ENCODE data around the gene EPO. TPM values are rescaled to one million over a fixed set of nuclear protein-coding genes. Genes with fewer than 3 reads are reported as not detected.

Gene EPO
- total and polyA plus RNA-seq, 2 donors from 2014 or later = not detected

DNA sequence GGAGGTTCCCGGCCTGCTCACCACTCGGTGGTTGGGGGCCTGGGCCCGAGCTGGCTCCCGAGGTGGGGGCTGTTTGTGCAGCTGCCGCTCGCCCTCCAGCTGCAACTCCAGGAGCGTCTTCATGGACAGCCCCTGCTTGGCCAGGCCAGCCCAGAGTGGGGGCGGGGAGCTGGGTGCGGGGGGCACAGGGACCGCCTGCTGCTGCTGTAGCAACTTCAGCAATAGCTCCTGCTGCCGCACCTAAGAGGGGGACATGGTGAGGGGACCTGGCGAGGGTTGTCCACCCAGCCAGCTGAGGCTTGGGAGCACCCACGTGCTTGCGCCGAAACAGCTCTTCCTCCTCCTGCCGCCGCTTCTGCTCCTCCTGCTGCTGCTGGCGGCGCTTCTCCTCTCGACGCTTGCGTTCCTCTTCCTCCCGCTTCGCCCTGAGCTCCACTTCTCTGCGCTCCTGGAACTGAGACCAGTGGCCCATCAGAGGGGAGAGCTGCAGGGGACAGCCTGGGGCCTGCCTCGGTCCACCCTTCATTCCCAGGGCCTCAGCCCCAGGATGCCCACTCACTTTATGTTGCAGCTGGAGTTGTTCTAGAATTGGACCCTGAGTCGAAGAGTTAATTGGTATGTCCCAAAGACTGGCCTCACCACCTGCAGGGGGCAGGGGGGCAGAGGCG, 37.1 kb upstream of the EPO start:
- no peaks in the 10 kb centered on the region for H3K9me3 ChIP-seq (ENCODE audit: control insufficient read depth in 2 of 3, insufficient read depth in 1 of 3, low read length in 3 of 3)
- no peak for FAIRE-seq
- intact Hi-C loops (cut with DNase I) = loop anchor here (10.0 kb wide), 2 partner anchors 108 to 218 kb away; partner anchors contain the start of genes SAP25 and SPACDR

DNA sequence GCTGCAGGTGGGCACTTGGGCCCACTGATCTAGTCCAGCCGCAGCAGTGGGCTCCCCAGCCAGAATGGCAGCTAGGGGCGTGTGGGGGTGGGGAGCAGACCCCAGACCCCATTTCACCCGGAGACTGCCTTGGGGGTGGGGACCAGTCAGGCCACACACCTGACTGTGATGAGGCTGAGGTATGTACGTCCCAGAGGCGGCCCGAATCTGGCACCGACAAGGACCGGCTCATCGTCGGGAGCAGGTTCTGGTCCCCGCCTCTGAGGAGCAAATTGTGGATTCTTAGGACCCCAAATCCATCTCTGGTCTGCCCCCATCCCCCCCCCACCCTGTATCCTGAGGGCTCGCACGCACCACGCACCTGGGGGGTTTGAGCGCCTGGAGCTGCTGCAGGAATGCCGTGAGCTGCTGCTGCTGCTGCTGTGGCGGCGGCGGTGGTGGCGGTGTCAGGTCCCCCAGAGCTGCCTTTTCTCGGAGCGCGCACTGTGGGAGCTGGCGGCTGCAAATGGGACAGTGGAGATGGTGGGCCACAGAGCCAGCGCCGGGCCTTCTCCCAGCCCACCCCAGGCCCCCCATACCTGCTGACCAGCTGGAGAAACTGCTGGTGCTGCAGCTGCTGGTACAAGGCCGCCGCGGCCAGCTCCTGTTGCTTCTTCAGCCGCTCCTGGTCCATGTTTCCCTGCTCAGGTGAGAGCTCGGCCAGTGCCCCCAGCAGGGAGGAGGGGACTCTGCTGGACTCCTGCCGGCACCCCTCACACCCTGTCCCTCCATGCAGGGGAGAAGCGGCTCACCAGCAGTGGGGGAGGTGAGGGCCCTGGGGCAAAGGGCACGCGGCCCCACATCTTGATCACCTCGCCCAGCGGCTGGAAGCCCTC, 36.4 kb upstream of the EPO start:
- H3K4me3 ChIP-seq (ENCODE audit: low read length in 3 of 3) = no peak overlapping the region
- intact Hi-C loops (cut with DNase I) = loop anchor here (10.0 kb wide), 2 partner anchors 109 to 219 kb away; partner anchors contain the start of genes SAP25 and SPACDR
- TF ChIP-seq, protein P1, sequence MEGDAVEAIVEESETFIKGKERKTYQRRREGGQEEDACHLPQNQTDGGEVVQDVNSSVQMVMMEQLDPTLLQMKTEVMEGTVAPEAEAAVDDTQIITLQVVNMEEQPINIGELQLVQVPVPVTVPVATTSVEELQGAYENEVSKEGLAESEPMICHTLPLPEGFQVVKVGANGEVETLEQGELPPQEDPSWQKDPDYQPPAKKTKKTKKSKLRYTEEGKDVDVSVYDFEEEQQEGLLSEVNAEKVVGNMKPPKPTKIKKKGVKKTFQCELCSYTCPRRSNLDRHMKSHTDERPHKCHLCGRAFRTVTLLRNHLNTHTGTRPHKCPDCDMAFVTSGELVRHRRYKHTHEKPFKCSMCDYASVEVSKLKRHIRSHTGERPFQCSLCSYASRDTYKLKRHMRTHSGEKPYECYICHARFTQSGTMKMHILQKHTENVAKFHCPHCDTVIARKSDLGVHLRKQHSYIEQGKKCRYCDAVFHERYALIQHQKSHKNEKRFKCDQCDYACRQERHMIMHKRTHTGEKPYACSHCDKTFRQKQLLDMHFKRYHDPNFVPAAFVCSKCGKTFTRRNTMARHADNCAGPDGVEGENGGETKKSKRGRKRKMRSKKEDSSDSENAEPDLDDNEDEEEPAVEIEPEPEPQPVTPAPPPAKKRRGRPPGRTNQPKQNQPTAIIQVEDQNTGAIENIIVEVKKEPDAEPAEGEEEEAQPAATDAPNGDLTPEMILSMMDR (IDR thresholded peaks at IDR 0.05; ENCODE audit: borderline replicate concordance, extremely low read depth, insufficient read depth) = no peak
- H3K4me1 ChIP-seq (ENCODE audit: control insufficient read depth in 2 of 3, insufficient read depth in 2 of 3, low read depth in 1 of 3, low read length in 3 of 3) = no peaks in the 10 kb centered on the region
- H3K9ac ChIP-seq (ENCODE audit: low read length in 3 of 3) = no peak overlapping the region
- FAIRE-seq (no peak), DNase-seq (peak in 2 of 5 donors; percentile 45 to 75)
- H3K27me3 ChIP-seq (ENCODE audit: control insufficient read depth, insufficient read depth, low read length) = no peaks in the 10 kb centered on the region
- H3K9me3 ChIP-seq (ENCODE audit: control insufficient read depth in 2 of 3, insufficient read depth in 1 of 3, low read length in 3 of 3) = no peaks in the 10 kb centered on the region
- H3K27ac ChIP-seq (ENCODE audit: low read depth in 2 of 2, low read length in 2 of 2) = no peak overlapping the region
- peaks cover 2 to 26% (median 12%) of the 10 kb centered on the region in 3 donors for H3K36me3 ChIP-seq (ENCODE audit: control insufficient read depth in 2 of 3, insufficient read depth in 3 of 3, low read length in 3 of 3)

More for the DNA sequence above, 37.1 kb upstream of the EPO start:
- peak in 2 of 5 donors; percentile 41 to 78 for DNase-seq
- Histone ChIP-seq H3K27me3 (ENCODE audit: control insufficient read depth, insufficient read depth, low read length) (no peaks in the 10 kb centered on the region), H3K27ac (ENCODE audit: low read depth in 2 of 2, low read length in 2 of 2) (no peak overlapping the region), H3K36me3 (ENCODE audit: control insufficient read depth in 2 of 3, insufficient read depth in 3 of 3, low read length in 3 of 3) (peaks cover 2 to 26% (median 16%) of the 10 kb centered on the region in 3 donors), H3K4me1 (ENCODE audit: control insufficient read depth in 2 of 3, insufficient read depth in 2 of 3, low read depth in 1 of 3, low read length in 3 of 3) (no peaks in the 10 kb centered on the region), H3K4me3 (ENCODE audit: low read length in 3 of 3) (no peak overlapping the region), H3K9ac (ENCODE audit: low read length in 3 of 3) (no peak overlapping the region)
- TF ChIP-seq, protein P1 (IDR thresholded peaks at IDR 0.05; ENCODE audit: borderline replicate concordance, extremely low read depth, insufficient read depth) = no peak

DNA sequence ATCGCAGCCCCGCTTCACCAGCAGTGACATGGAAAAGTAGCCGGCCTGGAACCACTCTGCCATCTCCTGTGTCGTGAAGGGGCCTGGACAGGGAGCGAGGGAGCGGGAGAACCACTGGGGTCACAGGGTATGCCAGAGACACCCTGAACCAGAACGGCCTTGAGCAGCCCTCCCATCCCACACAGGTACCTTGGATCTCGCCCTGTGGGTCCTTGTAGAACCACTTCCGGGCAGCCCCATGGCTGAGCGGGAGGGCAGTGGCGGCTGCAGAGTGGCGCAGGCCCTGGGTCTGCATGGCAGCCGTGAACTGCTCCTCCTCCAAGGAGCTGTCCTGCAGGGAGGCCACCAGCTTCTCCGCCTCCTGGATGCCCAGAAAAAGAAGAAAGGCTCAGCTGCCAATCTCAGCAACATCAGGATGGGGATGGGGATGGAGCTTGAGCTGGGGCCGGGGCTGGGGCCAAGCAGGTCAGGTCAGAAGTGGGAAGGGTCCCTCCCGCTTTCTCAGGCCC, 35.7 kb upstream of the EPO start:
- intact Hi-C loops (cut with DNase I) = loop anchor here (10.0 kb wide), 2 partner anchors 110 to 220 kb away; partner anchors contain the start of genes SAP25 and SPACDR
- TF ChIP-seq, protein P1 (IDR thresholded peaks at IDR 0.05; ENCODE audit: borderline replicate concordance, extremely low read depth, insufficient read depth) = no peak
- no peaks in the 10 kb centered on the region for H3K27me3 ChIP-seq (ENCODE audit: control insufficient read depth, insufficient read depth, low read length)
- H3K9ac ChIP-seq (ENCODE audit: low read length in 3 of 3) = no peak overlapping the region
- no peaks in the 10 kb centered on the region for H3K9me3 ChIP-seq (ENCODE audit: control insufficient read depth in 2 of 3, insufficient read depth in 1 of 3, low read length in 3 of 3)
- H3K36me3 ChIP-seq (ENCODE audit: control insufficient read depth in 2 of 3, insufficient read depth in 3 of 3, low read length in 3 of 3) = peaks cover 2 to 26% (median 12%) of the 10 kb centered on the region in 3 donors
- no peak for FAIRE-seq
- H3K4me1 ChIP-seq (ENCODE audit: control insufficient read depth in 2 of 3, insufficient read depth in 2 of 3, low read depth in 1 of 3, low read length in 3 of 3) = peaks cover 0 to 3% (median 0%) of the 10 kb centered on the region in 3 donors
- no peak overlapping the region for H3K27ac ChIP-seq (ENCODE audit: low read depth in 2 of 2, low read length in 2 of 2)
- peak in 2 of 5 donors; percentile 39 to 48 for DNase-seq
- no peak overlapping the region for H3K4me3 ChIP-seq (ENCODE audit: low read length in 3 of 3)

All from kidney (tissue), 14 donors.